IPS-15b (cell line): ENCODE data around the gene MLLT6.

Experiments
- H3K27me3 ChIP-seq: one replicate; pipeline ENCODE4 v1.6.1; 2013; ENCODE audit warnings: low read length; ENCODE audit not compliant: control insufficient read depth, insufficient read depth
- H3K36me3 ChIP-seq: one replicate; pipeline ENCODE4 v1.6.1; 2013; ENCODE audit warnings: low read length; ENCODE audit not compliant: control insufficient read depth, insufficient read depth
- H3K4me1 ChIP-seq: one replicate; pipeline ENCODE4 v1.6.1; 2013; ENCODE audit warnings: mild to moderate bottlenecking, low read length; ENCODE audit not compliant: control insufficient read depth, insufficient read depth
- H3K4me3 ChIP-seq: one replicate; pipeline ENCODE4 v1.5.1; 2013; ENCODE audit warnings: low read depth, low read length
- H3K9ac ChIP-seq: one replicate; pipeline ENCODE4 v1.6.1; 2013; ENCODE audit warnings: low read depth, mild to moderate bottlenecking, low read length
- H3K9me3 ChIP-seq: one replicate; pipeline ENCODE4 v1.6.1; 2013; ENCODE audit warnings: mild to moderate bottlenecking, low read length; ENCODE audit not compliant: control insufficient read depth, insufficient read depth

The MLLT6 gene

DNA sequence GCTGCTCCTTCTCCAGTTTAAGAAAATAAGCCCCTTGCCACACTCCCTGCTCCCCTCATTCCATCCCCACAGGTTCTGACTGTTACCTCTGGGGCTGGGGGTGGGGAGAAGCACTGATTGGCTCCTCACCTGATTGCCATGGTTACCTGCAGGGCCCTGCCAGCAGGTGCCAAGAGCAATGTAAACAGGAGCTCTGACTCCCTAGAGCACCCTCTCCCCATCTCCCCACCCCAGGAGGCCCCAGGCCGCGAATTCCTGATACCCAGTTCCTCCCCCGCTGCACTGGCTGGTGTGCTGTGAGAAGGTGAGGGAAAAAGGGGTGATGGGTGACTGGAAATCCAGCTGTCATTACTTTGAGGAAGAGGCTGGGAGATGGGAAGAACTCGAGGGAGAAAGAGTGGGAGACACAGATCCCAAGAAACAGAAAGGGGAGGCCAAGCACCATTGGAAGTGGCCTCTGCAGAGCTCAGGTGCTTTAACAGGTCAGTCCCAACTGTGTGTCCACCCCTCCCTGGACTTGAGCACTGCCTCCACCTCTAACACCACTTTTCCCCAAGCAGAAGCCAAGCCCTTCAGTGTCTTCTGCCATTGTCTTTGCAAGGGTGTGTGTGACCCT is 38.6 kb downstream of the MLLT6 start:
- Histone ChIP-seq H3K36me3 (peaks cover 18% of the 10 kb centered on the region), H3K9ac (no peak overlapping the region), H3K4me3 (no peak overlapping the region), H3K27me3 (no peaks in the 10 kb centered on the region), H3K9me3 (no peaks in the 10 kb centered on the region), H3K4me1 (peaks cover 24% of the 10 kb centered on the region)

DNA sequence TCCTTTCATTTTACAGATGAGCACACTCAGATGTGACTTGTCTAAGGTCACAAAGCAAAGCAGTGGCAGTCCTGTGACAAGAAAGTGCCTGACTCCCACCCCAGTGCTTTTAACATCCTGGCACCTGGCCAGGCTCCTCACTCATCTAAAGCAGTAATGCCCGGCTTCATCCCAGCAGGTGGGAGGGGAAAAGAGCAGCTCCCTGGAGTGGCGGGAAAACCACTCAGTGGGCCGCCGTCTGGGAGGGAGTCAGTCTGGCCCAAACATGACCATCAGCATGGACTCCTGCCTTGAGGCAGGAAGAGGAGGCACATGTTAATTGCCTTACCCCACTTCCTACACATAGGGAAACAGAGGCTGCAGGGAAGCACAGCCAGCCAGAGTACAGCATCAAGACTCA is 40.5 kb downstream of the MLLT6 start:
- peaks cover 5% of the 10 kb centered on the region for H3K27me3 ChIP-seq
- H3K4me3 ChIP-seq = no peak overlapping the region
- H3K36me3 ChIP-seq = no peaks in the 10 kb centered on the region
- peaks cover 24% of the 10 kb centered on the region for H3K4me1 ChIP-seq
- no peak overlapping the region for H3K9ac ChIP-seq
- no peaks in the 10 kb centered on the region for H3K9me3 ChIP-seq

DNA sequence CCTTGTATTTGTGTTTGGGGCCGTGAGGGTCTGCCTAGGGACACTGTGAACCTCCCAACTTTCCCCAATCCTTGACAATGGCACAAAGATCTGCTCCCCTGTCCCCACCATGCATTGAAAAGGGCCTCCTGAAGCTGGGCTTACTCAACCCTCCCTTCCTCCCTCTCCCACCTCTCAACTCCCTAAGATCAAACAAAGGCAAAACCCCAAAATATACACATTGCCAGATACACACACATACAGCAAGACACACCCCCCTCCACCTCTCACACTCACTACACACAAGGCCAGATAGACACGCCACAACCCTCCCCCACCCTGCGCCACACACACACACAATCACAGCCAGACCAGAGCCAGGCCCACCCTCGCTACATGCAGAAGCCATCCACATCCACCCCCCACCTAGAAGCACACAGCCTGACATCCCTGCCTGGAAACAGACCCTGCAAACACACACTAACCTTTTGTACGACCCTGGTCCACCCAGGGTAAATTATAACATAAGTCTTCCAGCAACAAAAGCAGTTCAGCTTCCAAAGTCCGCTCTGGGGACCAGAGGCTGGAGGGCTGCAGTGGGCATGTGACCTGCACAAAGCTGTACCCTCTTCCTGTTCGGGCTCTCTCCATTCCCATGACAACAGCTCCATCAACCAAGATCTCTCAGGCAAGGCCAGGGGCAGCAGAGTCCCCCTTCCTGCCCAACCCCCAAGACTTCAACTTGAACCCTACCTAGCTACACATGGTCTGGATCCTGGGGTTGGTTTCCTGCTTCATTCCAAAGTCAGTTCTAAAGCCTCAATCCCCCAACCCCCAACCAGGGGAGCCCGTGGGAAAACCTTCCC is 41.2 kb downstream of the MLLT6 start:
- Histone ChIP-seq H3K9ac (no peak overlapping the region), H3K36me3 (no peaks in the 10 kb centered on the region), H3K9me3 (no peaks in the 10 kb centered on the region), H3K4me3 (peak overlapping the region; percentile 80), H3K27me3 (peaks cover 11% of the 10 kb centered on the region), H3K4me1 (peaks cover 26% of the 10 kb centered on the region)

DNA sequence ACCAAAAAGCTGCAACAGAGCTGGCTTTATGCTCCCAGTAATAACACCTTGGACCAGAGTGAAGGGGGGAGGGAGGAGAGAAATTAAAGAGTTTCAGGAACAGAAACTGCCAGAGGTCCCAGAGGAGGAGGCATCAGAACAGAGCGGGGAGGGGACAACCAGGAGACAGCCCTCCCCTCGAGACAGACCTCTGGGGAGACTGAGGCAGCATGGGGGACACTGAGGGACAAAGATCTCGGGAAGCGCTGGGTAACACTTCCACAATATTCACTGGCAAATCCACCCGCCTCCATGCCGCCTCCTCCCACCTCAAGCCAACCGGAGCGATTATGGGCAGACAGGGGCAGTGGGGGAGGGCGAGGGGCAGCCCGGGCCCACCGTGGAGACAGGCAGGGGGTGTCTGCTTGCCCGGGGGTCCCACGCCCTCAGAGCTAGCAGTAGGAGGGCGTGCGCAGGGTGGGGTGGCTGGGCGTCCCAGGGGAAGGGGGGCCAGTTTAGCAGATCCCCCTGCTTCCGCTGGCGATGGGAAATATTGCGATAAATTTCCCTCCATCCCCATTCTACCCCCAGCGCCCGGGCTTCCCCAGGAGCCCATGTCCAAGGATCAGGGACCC is 41.9 kb downstream of the MLLT6 start:
- Histone ChIP-seq H3K9me3 (no peaks in the 10 kb centered on the region), H3K4me1 (peaks cover 26% of the 10 kb centered on the region), H3K9ac (peak overlapping the region; percentile 12), H3K27me3 (peaks cover 14% of the 10 kb centered on the region), H3K36me3 (no peaks in the 10 kb centered on the region), H3K4me3 (peak overlapping the region; percentile 80)

DNA sequence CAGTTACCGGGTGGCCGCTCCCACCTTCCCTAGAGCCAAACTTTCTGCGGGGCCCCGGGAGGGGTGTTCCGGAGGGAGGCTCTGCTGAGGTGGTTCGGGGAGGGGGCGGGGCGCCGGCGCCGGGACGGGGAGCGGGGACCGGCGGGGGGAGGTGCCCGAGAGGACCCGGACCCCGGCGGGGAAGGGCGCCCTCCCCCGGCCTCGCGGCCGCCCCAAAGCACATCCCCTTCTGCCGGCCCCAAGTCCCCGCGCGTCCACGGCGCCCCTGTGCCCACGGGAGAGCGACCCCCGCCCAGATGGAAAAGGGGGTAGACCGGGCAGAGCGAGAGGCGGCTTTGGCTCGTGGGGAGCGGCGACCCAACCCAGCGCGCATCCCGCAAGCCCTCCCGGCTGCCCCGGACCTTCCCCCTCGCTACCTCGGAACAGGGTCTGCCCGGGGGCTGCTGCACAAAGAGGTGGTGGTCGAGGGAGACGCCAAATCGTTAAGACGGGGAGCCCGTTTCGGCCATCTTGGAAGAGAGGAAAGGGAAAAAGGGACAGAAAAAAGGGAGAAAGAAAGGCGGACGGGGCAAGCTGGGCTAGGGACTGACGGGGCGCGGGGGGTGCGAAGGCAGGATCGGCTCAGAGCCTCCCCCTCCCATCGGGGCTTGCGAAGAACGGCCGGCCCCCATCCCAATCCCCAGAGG is 42.5 kb downstream of the MLLT6 start:
- Histone ChIP-seq H3K4me1 (peaks cover 23% of the 10 kb centered on the region), H3K4me3 (peak overlapping the region; percentile 80), H3K9me3 (no peaks in the 10 kb centered on the region), H3K9ac (peak overlapping the region; percentile 94), H3K36me3 (no peaks in the 10 kb centered on the region), H3K27me3 (peaks cover 14% of the 10 kb centered on the region)

DNA sequence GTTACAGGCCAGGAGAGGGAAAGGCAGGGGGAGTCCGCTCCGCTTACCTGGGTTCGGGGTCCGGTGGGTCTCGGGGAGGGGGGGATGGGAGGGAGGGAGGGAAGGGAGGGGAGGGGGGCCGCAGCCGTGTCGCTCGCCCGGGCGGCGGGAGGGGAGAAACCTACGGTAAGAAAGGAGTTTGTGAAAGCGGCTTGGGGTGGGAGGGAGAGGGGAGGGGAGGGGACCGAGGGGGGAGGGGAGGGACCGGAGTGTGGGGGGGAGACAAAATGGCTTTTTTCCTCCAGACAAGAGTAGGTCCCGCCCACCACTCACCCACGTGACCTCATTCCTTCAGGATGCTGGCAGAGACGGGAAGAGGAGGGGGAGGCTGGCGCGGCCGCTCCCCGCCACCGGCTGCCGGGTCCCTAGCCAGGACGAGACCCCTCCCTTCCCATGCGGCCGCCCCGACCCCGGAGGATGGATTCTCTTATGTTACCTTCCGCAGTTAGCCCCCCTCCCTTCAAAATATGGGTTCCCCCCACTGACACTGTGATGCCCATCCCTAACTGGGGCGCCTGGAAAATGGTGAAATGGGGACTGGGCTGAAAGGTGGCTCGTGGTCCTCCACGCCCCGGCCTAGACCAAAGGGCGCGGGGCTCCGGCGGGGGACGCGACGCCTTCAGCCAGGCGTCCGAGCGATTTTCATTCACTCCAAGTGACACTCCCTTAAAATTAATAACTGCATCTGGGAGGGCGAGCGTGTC is 43.2 kb downstream of the MLLT6 start, which contains the start of gene PCGF2:
Gene PCGF2 (minus strand): TSS at position 188 of the 743 bp plus-strand sequence. CDS start 7,934 bp downstream, outside the sequence.
- H3K27me3 ChIP-seq = peaks cover 14% of the 10 kb centered on the region
- H3K9me3 ChIP-seq = no peaks in the 10 kb centered on the region
- no peaks in the 10 kb centered on the region for H3K36me3 ChIP-seq
- peaks cover 20% of the 10 kb centered on the region for H3K4me1 ChIP-seq
- H3K9ac ChIP-seq = peak within 1 kb of the TSS; percentile 94
- peak within 1 kb of the TSS; percentile 98 for H3K4me3 ChIP-seq

DNA sequence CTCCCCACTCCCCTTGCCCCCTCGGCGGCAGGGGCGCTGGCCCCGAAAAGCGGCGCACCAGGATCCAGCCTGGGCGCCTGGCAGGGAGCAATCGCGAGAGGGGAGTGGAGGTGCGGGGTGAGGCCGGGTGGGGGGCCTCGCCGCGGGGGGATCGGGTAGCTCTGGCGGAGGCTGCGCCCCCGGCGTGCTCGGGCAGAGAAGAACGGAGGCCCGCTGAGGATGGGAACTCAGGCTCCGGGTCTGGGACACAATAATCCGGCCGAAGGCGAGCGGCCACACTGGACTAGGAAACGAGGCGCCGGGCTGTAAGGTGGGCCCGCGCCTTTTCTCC is 43.8 kb downstream of the MLLT6 start:
- Histone ChIP-seq H3K27me3 (peaks cover 14% of the 10 kb centered on the region), H3K9ac (peak overlapping the region; percentile 73), H3K9me3 (no peaks in the 10 kb centered on the region), H3K36me3 (no peaks in the 10 kb centered on the region), H3K4me3 (peak overlapping the region; percentile 98), H3K4me1 (peaks cover 14% of the 10 kb centered on the region)

DNA sequence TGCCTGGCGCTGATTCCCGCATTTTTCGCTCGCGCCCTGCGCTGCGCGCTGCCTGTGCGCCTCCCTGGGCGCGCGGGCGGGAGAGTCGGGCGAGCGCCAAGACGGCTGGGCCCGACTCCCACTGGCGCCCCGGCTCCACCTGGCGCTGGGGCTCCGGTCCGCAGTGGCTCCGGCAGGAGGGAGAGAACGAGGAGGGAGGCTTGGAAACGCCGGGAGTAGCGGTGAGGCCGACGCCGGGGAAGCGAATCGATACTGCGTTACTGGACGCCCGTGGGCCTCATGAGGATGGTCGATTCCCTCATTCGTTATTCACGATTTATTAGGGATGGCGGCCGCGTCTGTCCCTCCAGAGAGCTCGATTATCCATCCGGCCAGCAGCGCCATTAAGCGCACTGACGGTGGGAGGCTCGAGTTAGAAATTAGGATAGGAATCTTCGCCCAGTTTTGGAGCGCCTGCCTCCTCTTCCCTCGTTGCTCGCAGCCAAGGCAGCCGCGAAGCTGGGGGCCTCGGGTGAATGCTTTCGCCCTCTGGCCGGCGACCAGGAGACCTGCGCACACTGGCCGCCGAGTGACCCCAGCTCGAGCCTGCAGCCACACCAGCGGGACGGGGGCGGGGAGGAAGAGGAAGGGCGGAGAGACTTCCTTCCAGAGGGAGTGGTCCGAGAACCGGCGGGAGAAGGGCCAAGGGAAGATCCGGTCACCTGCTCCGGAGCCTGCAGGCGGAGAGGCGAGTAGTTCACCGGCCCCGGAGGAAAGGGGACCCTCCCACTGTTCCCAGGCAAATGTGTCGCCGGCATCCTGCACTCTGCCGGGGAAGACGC is 44.4 kb downstream of the MLLT6 start:
- Histone ChIP-seq H3K4me1 (peaks cover 12% of the 10 kb centered on the region), H3K36me3 (peaks cover under 1% of the 10 kb centered on the region), H3K4me3 (peak overlapping the region; percentile 98), H3K9ac (peak overlapping the region; percentile 73), H3K27me3 (peaks cover 14% of the 10 kb centered on the region), H3K9me3 (no peaks in the 10 kb centered on the region)

DNA sequence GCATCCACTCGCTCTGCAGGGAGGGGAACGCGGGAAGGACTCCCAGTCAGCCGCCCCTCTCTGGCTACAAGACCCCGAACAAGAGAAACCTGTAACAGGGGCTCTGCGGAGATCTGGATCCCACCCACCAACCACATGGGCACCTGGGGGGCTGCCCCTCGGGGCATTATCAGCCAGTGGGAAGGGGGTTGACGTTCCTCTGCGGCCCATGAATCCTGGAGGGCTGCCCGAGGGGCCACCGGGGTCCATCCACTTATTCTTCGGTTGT is 44.9 kb downstream of the MLLT6 start:
- peaks cover 14% of the 10 kb centered on the region for H3K27me3 ChIP-seq
- peaks cover 6% of the 10 kb centered on the region for H3K36me3 ChIP-seq
- H3K9ac ChIP-seq = peak overlapping the region; percentile 18
- H3K9me3 ChIP-seq = no peaks in the 10 kb centered on the region
- peaks cover 12% of the 10 kb centered on the region for H3K4me1 ChIP-seq
- H3K4me3 ChIP-seq = peak overlapping the region; percentile 98

DNA sequence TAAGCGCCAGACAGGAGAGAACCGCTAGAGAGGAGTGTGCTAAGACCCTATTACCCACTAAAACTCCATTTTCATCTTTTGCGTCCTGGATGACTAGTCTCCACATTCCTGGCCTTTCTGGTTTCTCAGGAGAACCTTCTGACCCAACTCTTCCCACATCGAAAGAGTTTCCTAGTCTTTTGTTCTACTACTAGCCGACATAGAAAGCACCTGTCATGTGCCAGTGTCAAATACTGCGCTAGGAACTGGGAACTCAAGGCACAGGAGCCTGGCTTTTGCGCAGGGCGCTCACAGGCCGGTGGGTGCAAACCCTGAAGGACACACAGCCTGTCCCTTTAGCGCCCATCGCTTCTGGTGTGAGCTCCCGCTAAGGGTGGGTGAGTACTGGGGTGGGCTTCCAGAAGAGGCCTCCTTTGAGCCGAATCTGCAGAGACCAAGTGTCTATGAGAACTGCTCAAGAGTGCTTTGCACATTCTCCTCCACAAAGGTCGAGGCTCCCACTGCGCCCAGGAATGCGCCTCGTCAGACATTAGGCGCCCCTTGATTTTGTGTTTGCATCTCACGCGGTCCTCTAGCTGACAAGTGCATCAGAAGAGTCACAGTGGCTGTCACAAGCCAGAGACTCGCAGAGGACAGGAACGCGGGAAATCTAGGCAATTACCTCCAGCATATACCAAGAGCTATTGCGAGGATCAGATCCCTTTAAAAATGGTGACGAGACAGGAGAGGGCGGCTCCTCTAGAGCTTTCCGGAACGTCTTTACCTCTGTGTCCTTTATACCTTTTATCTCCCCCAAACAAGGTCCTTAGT is 45.4 kb downstream of the MLLT6 start:
- peak overlapping the region; percentile 18 for H3K9ac ChIP-seq
- H3K4me3 ChIP-seq = peak overlapping the region; percentile 98
- peaks cover 10% of the 10 kb centered on the region for H3K4me1 ChIP-seq
- H3K36me3 ChIP-seq = peaks cover 6% of the 10 kb centered on the region
- peaks cover 14% of the 10 kb centered on the region for H3K27me3 ChIP-seq
- no peaks in the 10 kb centered on the region for H3K9me3 ChIP-seq
